ENCODE data around the gene GCNT4. TPM values are rescaled to one million over a fixed set of nuclear protein-coding genes. Genes with fewer than 3 reads are reported as not detected.

Gene GCNT4
- polyA plus RNA-seq, 3 donors = 0.01 TPM; not detected in 2

GRCh38 chr5:75091597-75091996 is 39.2 kb upstream of the GCNT4 start:
- Histone ChIP-seq H2AFZ (ENCODE audit: insufficient read depth, low read depth, low read length, poor library complexity, severe bottlenecking) (no peak overlapping the region), H3K27me3 (ENCODE audit: control insufficient read depth in 2 of 2, insufficient read depth in 2 of 2, low read length in 2 of 2) (no peaks in the 10 kb centered on the region), H3K4me2 (replicated peaks; ENCODE audit: extremely low read depth, low read length, poor library complexity, severe bottlenecking) (no peak overlapping the region), H3K9ac (ENCODE audit: insufficient read depth, low read length, poor library complexity, severe bottlenecking) (no peak overlapping the region), H3K27ac (ENCODE audit: low read depth in 1 of 2, low read length in 2 of 2) (no peak overlapping the region), H3K4me1 (ENCODE audit: control insufficient read depth in 1 of 2, insufficient read depth in 2 of 2, low read length in 2 of 2) (peaks cover 4 to 12% of the 10 kb centered on the region in 2 donors), H3K4me3 (replicated peaks in 1 of 3; ENCODE audit: low read depth in 2 of 3, low read length in 3 of 3) (no peak overlapping the region), H4K20me1 (ENCODE audit: insufficient read depth, low read length) (no peaks in the 10 kb centered on the region), H3K36me3 (replicated peaks in 1 of 2; ENCODE audit: control insufficient read depth in 1 of 2, insufficient read depth in 2 of 2, low read length in 2 of 2) (no peaks in the 10 kb centered on the region), H3K79me2 (ENCODE audit: insufficient read depth, low read length) (no peaks in the 10 kb centered on the region), H3K9me3 (replicated peaks in 1 of 2; ENCODE audit: control insufficient read depth in 1 of 2, insufficient read depth in 1 of 2, low read length in 2 of 2) (no peaks in the 10 kb centered on the region)
- intact Hi-C loops (cut with micrococcal nuclease) = no loop called here
- no peaks in the 10 kb centered on the region for H3K9me3 Mint-ChIP-seq
- H3K4me3 Mint-ChIP-seq = no peak overlapping the region
- H3K27ac Mint-ChIP-seq = no peak overlapping the region
- H3K36me3 Mint-ChIP-seq = no peaks in the 10 kb centered on the region
- WGBS (ENCODE audit: insufficient coverage) = 100% methylated on average over 1 of the region's 3 CpGs
- peaks cover 21% of the 10 kb centered on the region for H3K4me1 Mint-ChIP-seq
- H3K27me3 Mint-ChIP-seq (ENCODE audit: low read depth in 3 of 3) = no peaks in the 10 kb centered on the region
- DNase-seq = no peak
- TF ChIP-seq, protein P1, sequence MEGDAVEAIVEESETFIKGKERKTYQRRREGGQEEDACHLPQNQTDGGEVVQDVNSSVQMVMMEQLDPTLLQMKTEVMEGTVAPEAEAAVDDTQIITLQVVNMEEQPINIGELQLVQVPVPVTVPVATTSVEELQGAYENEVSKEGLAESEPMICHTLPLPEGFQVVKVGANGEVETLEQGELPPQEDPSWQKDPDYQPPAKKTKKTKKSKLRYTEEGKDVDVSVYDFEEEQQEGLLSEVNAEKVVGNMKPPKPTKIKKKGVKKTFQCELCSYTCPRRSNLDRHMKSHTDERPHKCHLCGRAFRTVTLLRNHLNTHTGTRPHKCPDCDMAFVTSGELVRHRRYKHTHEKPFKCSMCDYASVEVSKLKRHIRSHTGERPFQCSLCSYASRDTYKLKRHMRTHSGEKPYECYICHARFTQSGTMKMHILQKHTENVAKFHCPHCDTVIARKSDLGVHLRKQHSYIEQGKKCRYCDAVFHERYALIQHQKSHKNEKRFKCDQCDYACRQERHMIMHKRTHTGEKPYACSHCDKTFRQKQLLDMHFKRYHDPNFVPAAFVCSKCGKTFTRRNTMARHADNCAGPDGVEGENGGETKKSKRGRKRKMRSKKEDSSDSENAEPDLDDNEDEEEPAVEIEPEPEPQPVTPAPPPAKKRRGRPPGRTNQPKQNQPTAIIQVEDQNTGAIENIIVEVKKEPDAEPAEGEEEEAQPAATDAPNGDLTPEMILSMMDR (IDR thresholded peaks at IDR 0.05) = no peak

- H3K4me2 ChIP-seq (replicated peaks; ENCODE audit: extremely low read depth, low read length, poor library complexity, severe bottlenecking) = no peak overlapping the region
- no peak overlapping the region for H3K9ac ChIP-seq (ENCODE audit: insufficient read depth, low read length, poor library complexity, severe bottlenecking)
- no peaks in the 10 kb centered on the region for H3K4me1 ChIP-seq (ENCODE audit: control insufficient read depth in 1 of 2, insufficient read depth in 2 of 2, low read length in 2 of 2)
- no peak overlapping the region for H3K27ac ChIP-seq (ENCODE audit: low read depth in 1 of 2, low read length in 2 of 2)
- DNase-seq = no peak
- no peak overlapping the region for H3K4me3 ChIP-seq (replicated peaks in 1 of 3; ENCODE audit: low read depth in 2 of 3, low read length in 3 of 3)
- Mint-ChIP-seq H3K27ac (no peak overlapping the region), H3K4me1 (peaks cover 4% of the 10 kb centered on the region), H3K9me3 (no peaks in the 10 kb centered on the region), H3K27me3 (ENCODE audit: low read depth in 3 of 3) (no peaks in the 10 kb centered on the region), H3K36me3 (no peaks in the 10 kb centered on the region), H3K4me3 (no peak overlapping the region)
- intact Hi-C loops (cut with micrococcal nuclease) = no loop called here
- H3K27me3 ChIP-seq (ENCODE audit: control insufficient read depth in 2 of 2, insufficient read depth in 2 of 2, low read length in 2 of 2) = no peaks in the 10 kb centered on the region
- WGBS (ENCODE audit: insufficient coverage) = no CpG with 5 or more reads among the region's 1 CpG
- no peaks in the 10 kb centered on the region for H4K20me1 ChIP-seq (ENCODE audit: insufficient read depth, low read length)
- no peaks in the 10 kb centered on the region for H3K36me3 ChIP-seq (replicated peaks in 1 of 2; ENCODE audit: control insufficient read depth in 1 of 2, insufficient read depth in 2 of 2, low read length in 2 of 2)
- H3K79me2 ChIP-seq (ENCODE audit: insufficient read depth, low read length) = no peaks in the 10 kb centered on the region
- TF ChIP-seq, protein P1 (IDR thresholded peaks at IDR 0.05) = no peak
- no peak overlapping the region for H2AFZ ChIP-seq (ENCODE audit: insufficient read depth, low read depth, low read length, poor library complexity, severe bottlenecking)
- no peaks in the 10 kb centered on the region for H3K9me3 ChIP-seq (replicated peaks in 1 of 2; ENCODE audit: control insufficient read depth in 1 of 2, insufficient read depth in 1 of 2, low read length in 2 of 2)
Measured at GRCh38 chr5:75089662-75090061, 37.3 kb upstream of the GCNT4 start.

All from CD14-positive monocyte (primary cell).